ENCODE data around the gene UIMC1.
"Not testable (repeated sequence)": the region's sequence is repeated elsewhere in the genome, so short reads cannot be mapped to it uniquely, and the experiment has no call there.

UIMC1 gene

DNA sequence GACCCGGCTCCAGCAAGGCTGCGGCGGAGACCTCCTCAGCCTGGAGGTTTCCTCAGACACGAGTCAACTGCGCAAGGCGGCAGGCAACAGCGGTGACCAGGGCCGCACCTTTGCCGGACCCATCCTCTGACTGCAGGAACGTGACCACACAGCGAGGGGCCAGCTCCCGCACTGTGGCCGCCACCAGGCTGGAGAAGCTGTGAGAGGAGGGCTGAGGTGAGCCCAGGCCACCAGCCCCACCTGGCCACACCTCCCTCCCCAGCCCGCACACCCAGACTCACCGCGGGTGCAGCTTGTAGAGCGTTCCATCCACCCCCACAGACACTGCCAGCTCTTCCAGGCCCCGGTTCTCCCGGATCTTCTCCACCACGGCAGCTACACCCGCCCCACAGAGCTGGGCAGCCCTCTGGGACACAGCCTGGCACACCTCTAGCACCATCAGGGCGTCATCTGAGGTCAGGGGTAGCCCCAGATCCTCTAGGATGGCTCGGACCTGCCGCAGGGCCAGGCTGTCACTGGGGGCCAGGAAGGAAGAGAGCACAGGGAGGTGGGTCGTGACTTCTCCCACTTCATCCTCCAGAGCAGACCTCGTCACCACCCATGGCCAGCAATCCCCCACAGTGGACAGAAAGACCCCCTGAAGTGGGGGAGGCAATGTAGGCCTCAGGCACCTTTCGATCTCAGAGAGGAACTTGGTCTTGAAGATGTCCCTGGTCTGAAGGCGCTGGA, 125.4 kb downstream of the UIMC1 start:
- no peak for FAIRE-seq

DNA sequence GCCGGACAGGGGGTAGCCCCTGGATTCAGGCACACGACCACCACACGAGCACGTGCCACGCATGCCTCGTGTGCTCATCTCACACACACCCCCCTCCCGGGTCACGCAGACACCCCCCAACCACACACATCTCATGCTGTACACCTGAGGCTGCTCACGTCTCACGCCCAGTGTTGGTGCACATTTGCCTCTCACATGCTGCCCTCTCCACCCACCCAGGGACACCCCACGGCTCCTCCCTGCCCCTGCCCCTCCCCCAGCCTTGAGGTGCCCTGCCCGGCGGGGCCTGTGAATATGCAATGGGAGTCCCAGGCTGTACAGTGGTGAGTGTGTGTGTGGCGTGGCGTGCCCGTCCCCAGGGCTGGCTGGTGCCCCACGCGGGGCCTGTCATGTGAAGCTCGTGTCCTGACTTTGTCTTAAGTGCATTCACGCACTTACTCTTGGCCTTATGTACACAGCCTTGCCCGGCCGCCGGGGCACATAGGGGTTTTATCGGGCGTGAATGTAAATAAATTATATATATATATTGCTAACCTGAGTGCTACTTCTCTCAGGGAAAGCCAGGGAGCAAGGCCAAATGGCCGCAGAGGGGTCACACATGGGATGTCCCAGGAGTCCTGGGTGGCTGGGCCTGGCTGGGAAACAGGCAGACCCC, 126.1 kb downstream of the UIMC1 start:
- FAIRE-seq: no peak

DNA sequence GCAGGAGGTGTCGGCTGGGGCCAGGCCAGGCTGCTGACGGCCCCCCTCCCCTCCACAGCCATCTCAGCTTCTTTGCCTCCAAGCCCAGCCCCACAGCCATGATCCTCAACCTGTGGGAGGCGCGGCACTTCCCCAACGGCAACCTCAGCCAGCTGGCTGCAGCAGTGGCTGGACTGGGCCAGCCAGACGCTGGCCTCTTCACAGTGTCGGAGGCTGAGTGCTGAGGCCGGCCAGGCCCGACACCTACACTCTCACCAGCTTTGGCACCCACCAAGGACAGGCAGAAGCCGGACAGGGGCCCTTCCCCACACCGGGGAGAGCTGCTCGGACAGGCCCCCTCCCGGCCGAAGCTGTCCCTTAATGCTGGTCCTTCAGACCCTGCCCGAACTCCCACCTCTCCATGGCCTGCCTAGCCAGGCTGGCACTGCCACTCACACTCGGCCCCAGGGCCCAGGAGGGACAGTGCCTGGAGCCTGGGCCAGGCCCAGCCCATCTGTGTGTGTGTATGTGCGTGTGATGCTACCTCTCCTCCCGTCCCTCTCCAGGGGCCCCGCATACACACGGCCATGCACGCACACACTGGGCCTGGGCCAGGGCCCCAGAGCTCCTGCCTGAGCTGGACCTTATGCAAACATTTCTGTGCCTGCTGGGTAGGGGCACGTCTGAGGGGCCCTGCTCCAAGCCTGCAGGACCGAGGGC, 126.8 kb downstream of the UIMC1 start:
- no peak for FAIRE-seq

DNA sequence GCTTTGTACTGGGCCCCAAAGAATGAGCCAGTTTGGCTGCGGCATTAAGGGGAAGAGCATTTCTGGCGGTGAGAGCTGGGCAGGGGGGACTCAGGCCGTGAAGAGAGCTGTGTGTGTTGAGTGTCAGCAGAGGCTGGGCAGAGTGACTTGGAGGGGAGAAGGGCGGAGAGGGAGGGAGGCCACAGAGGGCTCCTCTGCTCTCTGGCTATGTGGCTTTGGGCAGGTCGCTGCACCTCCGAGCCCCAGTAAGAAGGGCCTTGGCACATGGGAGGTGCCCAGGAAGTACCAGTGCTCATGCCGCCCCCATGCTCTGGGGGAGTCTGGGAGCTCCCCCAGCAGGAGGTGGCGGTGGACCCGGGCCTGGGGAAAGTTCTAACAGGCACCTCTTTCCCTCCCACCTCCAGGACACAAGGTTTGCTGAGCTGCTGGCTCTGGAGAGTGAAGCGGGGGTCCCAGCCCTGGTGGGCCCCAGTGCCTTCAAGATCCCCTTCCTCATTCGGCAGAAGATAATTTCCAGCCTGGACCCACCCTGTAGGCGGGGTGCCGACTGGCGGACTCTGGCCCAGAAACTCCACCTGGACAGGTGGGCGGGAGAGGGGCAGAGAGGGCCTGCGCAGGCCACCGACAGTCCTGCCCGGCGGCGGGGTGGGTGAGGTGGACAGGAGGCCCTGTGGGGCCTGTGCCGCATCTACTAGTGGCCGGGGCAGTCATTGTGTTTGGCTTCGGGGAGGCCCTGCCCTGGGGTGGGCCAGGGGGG, 127.5 kb downstream of the UIMC1 start:
- FAIRE-seq: no peak

DNA sequence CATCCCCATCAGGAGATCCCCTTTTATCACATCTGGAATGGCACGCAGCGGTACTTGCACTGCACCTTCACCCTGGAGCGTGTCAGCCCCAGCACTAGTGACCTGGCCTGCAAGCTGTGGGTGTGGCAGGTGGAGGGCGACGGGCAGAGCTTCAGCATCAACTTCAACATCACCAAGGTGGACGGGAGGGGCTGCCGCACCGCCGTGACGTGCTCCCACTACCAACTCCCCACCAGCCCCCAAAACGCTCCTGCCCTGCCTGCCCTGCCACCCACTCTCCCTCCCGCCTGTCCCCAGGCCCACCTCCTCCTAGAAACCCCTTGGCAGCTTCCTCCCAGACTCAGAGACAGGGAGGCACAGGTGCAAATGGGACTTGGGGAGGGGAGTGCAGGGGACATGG, 128.1 kb downstream of the UIMC1 start:
- FAIRE-seq: no peak

DNA sequence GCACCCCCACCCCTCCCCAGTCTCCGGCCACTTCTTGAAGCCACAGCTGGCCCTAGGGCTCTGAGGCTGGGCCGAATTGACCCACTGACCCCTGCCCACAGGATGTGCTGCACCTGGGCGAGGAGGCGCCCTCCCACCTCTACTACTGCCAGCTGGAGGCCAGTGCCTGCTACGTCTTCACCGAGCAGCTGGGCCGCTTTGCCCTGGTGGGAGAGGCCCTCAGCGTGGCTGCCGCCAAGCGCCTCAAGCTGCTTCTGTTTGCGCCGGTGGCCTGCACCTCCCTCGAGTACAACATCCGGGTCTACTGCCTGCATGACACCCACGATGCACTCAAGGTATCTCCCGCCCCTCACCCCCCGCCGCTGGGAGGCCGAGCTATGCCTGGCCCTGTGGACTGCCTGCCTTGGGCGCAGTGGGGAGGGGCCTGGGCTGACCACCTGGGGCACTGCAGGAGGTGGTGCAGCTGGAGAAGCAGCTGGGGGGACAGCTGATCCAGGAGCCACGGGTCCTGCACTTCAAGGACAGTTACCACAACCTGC, 128.7 kb downstream of the UIMC1 start:
- FAIRE-seq: no peak

DNA sequence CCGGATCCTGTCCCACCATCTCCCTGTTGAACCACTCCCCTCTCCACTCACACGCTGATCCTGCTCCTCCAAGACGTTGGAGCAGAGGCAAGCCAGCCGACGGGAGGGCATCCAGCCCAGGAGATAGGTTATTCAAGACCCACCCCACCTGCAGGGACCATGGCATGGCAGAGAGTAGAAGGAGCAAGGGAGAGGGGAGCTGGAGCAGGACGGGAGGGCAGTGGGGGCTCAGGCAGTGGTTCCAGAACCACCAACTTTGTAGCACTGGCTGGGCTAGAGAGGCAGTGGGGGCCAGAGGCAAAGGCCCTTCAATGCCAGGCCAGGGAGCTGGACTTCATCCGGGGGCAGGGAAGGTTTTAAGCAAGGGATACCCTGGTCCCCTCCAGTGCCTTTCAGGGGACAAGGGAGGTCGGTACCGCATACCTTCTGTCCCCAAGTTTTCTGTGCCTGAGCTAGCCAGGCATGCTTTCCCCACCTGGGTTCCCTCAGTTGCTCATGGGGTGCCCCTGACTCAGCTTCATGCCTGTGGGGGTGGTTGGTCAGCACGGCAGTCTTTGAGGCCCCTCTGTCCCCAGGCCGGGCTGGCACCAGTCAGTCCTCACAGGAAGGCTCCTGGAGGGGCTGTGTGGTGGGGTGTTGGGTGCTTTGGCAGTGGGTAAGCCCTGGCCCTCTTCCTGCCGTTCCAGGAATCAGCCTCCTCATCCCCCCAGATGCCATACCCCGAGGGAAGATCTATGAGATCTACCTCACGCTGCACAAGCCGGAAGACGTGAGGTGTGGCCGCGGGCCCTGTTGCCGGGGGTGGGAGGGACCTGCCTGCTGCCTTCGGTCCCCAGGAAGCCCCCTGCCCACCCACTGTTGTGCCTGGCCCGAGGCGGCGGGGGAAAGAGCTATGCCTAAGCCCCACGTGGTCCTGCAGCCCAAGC, 129.8 kb downstream of the UIMC1 start:
- FAIRE-seq: no peak

DNA sequence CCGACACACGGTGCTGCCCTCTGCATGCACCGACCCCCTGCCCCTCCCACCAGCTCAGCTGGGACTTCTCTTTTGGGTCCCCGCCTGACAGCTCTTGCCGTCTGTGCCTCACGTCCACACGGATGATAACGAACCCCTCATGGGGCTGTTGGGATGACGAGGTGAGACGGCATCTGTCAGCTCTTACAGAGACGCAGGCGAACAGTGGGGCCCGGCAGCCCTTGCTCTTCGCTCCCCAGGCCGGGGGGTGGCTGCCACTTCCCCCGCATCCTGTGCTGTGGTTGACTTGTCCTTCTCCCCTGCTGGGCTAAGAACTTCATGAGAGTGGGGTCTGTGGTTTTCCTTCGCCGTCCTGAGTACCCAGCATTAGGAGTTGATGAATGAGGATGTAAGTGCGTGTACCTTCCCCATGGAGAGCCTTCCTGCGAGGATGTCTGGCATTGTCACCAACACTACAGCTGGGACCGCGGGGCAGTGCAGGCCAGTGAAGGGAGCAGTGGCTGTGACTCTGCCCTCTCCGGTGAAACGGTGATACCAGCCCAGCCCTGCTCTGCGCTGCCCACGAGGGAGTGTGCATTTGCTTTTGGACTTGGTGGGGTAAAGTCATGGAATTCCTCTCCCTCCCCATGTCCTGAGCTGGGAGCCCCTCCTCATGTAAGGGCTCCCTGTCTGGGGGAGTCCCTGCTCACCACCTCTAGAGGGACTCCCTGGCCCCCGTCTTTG, 130.6 kb downstream of the UIMC1 start:
- no peak for FAIRE-seq

DNA sequence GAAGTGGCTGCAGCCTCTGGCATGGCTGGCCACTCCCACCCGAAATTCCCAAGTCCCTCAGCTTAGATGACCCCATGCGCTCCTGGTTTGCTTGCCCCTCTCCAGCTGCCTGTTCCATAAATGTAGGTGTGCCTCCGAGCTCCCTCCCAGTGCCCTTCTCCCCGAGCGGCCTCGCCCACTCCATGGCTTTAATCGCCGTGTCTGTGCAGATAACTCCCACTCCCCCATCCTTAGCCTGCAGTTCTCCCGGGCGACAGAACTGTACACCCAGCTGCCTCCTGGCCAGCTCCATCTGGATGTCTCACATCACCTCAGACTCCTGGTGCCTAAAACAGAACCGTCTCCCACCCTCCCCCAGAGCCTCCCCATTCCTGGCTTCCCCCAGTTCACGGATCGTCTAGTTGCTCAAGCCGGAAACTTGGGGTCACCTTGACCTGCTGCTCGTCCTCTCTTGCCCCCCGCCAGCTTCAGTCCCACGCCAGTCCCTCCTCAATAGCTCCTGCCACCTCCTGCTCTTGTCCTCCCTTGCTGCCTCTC, 131.5 kb downstream of the UIMC1 start:
- no peak for FAIRE-seq

DNA sequence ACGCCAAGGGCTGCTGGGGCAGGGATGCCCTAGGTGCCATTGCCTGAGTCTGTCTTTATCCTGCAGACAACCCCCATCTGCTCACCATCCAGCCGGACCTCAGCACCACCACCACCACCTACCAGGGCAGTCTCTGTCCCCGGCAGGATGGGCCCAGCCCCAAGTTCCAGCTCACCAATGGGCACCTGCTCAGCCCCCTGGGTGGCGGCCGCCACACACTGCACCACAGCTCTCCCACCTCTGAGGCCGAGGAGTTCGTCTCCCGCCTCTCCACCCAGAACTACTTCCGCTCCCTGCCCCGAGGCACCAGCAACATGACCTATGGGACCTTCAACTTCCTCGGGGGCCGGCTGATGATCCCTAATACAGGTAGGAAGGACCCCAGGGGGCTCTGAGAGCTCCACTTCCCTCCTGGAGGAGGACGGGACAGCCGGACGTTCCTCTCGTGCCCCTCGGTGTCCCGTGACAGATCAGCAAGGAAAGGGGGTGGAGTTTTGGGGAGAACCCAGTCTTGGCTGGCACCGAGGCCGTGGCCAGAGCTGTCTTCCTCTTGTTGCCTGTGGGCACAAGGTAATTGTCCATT, 132.3 kb downstream of the UIMC1 start:
- FAIRE-seq: no peak

DNA sequence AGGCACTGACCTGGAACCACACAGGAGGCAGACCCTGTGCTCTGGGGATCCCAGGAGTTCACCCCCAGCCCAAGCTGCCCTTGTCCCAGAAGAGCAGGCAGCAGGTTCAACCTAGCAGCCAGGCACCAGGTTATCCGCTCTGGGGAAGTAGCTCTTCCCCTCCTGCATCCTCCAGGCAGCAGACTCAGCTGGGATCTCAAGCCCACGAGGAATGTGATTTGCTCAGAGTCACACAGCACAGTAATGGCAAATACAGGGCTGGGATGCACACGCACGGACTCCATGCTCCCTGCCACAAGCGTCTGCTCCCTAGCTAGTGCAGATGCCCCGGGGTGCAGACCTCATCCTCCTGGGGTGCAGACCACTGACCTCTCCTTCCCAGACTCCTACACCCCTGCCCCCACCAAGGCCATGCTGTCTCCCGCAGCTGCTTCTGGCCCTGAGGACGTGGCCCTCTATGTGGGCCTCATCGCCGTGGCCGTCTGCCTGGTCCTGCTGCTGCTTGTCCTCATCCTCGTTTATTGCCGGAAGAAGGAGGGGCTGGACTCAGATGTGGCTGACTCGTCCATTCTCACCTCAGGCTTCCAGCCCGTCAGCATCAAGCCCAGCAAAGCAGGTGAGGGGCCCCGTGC, 132.9 kb downstream of the UIMC1 start:
- FAIRE-seq: no peak

DNA sequence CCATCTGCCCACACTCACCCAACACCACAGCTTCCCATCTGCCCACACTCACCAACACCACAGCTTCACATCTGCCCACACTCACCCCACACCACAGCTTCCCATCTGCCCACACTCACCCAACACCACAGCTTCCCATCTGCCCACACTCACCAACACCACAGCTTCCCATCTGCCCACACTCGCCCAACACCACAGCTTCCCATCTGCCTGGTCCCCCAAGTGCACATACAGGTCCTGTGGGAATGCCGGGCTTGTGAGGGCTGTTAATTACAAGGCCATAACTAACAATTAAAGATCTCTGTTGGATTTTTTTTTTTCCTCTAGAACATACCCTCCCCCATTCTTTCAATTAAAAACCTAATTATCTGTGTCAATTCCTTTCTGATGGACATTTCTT, 133.6 kb downstream of the UIMC1 start:
- not testable (repeated sequence) for FAIRE-seq

DNA sequence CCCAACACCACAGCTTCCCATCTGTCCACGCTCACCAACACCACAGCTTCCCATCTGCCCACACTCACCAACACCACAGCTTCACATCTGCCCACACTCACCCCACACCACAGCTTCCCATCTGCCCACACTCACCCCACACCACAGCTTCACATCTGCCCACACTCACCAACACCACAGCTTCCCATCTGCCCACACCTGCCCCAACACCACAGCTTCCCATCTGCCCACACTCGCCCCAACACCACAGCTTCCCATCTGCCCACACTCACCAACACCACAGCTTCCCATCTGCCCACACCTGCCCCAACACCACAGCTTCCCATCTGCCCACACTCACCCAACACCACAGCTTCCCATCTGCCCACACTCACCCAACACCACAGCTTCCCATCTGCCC, 134.0 kb downstream of the UIMC1 start:
- not testable (repeated sequence) for FAIRE-seq

DNA sequence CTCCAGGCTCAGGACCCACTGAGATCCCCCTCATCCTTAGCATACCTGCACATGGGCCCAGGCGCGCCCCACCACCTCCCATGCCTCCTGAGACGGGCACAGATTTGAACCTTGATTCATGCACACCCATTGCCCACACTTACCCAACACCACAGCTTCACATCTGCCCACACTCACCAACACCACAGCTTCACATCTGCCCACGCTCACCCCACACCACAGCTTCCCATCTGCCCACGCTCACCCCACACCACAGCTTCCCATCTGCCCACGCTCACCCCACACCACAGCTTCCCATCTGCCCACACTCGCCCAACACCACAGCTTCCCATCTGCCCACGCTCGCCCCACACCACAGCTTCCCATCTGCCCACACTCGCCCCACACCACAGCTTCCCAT, 135.9 kb downstream of the UIMC1 start:
- not testable (repeated sequence) for FAIRE-seq

DNA sequence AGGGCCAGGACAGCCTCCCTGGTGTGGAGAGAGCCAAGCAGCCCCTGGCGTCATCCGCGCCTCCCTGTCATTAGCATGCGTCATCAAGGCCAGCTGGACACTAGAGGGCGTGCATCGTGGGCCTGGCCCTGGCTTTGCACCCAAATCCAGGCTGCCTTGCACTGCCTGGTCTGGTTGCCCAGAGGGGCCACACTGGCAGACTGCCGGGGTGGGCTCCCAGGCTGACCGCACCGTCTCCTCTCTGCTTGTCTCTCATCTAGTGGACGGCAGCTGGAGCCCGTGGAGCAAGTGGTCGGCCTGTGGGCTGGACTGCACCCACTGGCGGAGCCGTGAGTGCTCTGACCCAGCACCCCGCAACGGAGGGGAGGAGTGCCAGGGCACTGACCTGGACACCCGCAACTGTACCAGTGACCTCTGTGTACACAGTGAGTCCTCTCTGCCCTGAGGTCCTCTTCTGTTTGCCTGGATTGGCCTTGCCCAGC, 136.4 kb downstream of the UIMC1 start:
- no peak for FAIRE-seq

DNA sequence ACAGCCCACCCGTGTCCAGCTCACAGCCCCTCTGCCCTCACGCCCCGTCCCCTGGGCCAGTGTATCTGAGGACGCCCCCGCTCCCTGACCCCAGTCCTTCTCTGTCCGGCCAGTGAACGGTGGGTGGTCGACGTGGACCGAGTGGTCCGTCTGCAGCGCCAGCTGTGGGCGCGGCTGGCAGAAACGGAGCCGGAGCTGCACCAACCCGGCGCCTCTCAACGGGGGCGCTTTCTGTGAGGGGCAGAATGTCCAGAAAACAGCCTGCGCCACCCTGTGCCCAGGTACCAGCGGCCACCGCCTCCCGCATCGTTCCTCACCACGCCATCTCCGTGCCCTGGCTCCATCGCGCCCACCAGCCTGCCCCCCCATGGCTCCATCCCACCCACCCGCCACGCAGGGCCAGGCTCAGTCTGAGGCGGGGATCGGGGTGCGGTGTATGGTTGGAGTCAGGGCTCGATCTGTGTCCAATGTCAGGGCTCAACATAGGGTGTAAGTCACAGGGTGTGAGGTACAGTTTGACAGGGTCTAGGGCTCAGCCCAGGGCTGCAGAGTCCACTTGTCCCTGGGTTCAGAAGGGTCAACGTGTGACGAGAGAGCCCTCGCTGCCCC, 137.0 kb downstream of the UIMC1 start:
- no peak for FAIRE-seq

DNA sequence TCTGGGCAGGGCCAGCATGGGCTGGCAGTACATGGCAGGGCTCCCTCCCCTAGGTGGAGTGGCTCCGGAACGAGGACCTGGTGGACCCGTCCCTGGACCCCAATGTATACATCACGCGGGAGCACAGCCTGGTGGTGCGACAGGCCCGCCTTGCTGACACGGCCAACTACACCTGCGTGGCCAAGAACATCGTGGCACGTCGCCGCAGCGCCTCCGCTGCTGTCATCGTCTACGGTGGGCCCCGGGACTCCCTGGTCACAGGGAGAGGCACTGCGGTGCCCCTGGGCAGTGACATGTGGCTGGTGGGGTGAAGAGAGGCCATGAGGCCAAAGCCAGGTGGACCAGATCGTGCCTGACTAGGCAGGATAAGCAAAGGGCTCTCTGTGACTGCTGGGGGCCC, 137.8 kb downstream of the UIMC1 start:
- FAIRE-seq: no peak

DNA sequence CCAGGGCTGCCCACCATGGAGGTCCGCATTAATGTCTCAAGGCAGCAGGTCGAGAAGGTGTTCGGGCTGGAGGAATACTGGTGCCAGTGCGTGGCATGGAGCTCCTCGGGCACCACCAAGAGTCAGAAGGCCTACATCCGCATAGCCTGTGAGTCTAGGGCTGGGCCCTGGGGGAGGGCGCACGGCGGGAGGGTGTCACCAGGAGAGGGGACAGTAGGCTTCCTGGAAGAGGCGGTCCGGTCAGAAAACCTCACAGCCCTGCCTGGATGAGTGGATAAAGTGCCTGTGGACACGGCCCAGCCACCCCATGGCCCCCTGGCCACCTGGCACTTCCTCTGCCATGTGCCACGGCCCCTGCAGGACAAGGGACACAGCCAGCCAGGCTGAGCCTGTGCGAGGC, 138.5 kb downstream of the UIMC1 start:
- FAIRE-seq: no peak

DNA sequence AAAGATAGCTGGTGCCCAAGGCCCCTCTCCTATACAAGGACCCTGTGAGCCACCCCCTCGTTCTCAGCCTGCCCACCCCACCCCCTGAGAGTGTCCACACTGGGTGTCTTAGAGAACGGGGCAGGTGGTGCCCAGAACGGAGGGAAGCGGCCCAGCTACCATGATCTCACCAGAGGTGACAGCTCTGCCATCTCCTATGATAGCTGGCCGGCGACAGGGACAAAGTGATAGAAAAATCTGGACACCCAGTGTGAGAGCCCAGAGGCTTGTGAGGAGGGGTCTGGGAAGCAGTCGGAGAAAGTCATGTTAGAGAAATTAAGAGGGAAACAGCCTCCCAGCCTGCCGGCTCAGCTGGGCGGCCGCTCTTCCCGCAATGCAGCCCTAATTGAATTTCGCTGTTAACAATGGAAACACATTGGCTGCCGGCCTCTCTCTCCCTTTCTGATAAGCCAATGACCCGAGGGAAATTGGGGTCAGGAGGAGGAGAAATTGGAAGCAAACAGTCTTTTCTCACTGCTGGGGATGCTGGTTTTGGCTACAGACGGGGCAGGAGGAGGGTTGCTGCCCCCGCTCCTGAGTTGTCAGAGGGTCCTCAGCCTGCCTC, 139.8 kb downstream of the UIMC1 start:
- FAIRE-seq: no peak
